Measurements from ENCODE around the gene ENTREP1.
"Not testable (repeated sequence)": the region's sequence is repeated elsewhere in the genome, so short reads cannot be mapped to it uniquely, and the experiment has no call there.

The ENTREP1 gene

DNA sequence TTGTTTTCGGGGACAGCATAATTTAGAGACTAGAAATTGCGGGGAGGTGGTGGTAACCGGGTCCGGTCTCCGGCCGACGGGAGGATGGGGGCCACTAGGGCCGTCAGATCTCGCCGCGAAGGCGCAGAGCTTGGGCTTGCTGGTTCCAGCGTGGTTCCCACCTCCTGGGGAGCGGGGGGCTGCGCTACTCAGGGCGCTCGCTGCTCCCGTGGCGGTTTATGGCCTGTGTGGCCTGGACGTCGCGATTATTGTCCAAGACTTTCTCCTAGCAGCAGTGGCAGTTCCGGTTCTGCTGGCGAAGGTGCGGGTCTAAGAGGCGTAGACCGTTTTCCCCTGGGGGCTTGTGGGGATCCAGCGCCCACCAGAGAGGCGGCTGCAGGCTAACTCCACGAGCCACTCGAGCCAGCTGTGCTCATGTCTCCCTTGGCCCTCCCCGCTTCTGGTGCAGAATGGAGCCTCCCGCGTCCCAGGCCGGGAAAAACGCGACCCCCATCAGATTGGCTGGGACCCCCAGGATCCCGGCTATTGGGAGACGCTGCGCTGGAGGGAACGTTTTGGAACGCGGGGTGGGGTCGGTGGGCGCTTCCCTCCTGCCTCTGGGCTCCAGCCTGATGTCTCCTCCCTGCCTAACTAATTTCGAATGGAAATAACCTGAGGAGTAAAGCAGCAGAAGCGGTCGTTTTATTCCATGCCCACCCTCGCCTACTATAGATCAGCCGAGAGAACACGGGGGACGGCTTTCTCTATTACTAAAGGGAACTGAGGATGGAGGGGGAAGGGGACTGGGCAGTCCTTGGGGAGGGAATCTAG is 87.1 kb downstream of the ENTREP1 start:
- DNase-seq, result no peak

DNA sequence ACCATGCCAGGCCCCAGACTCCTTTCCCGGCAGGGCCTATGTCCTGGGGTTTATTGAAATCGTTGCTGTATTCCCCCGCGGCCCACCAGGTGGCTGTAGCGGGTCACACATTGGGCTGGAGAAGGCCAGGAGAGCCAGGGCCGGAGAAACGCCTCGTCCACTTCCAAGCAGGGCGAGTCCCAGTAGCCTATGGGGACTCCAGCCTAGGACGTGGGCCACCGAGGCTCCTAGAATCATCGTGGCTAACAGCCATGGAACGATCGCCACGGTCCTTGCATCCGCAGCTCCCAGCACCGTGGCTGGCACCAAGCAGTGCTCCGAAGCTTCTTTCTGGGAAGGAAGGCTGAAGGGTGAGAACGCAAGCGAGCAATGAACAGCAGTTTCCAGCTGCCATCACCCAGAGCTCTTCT is 87.7 kb downstream of the ENTREP1 start:
- no peak for DNase-seq

DNA sequence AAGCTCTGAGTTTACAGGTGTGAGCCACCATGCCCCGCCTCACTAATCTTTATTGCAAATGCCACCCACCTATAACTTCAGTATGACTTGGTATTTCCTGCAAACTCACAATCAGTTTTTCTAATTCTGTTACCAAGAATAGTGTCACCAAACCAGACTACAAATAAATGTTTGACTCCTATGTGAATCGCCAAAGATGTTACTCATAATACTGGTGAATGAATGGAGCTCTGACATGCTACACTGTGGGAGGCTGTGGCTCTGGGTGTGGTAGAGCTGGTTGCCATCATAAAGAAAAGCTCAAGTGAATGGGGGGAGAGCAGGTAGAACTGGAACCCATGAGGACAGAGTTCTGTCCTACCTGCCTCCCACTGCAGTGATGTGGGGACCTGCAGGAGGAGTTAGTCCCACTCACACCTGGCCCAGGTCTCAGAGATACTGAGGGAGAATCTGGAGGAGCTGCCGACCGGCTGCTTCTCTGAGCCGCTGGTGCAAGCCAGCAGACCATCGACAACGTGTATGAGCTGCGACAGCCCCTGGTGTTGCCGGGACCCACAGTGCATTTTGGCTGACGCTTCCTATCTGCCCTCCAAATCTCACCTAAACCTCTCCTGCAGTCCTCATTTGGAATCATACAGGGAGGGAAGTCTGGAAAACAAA is 95.7 kb downstream of the ENTREP1 start:
- DNase-seq, result no peak

DNA sequence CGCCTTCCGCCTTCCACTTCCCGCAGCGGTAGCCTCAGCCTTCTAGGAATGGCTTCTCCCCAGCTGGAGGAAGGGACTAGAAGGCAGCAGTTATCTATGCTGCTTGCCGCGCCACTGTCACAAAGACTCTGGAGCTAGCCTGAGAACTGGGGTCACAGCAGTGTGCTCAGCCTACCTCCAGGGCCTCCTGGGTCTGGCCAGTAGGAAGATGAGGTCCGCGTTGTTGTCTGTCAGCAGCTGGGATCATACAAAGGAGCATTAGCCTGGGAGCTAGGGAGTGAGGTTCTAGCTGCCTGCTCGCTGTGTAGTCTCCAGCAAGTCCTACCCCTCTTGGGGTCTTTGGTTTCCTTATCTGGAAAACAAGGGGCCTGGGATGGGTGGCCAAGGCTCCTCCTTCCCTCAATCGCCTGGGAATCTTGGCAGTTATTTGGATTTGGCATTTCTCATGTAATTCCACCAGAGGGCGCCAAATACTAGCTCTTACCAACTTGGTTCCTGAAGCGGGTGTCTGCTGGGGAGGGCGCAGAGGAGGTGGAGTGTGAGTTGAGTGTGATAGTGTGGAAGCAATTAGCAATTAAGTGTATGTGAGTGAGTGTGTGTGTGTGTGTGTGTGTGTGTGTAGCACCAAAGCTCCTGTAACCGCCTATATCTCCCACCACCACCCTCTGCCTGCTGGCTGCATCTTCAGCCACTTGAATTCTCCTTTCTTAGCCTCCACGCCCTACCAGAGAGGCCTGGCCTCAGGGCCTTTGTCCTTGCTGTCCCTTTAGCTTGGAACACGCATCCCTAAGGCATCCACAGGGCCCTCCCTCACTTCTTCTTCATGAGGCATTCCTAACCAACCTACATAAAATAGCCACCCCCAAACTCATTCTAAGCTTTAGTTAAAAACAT is 97.1 kb downstream of the ENTREP1 start:
- peak; percentile 54 for DNase-seq

DNA sequence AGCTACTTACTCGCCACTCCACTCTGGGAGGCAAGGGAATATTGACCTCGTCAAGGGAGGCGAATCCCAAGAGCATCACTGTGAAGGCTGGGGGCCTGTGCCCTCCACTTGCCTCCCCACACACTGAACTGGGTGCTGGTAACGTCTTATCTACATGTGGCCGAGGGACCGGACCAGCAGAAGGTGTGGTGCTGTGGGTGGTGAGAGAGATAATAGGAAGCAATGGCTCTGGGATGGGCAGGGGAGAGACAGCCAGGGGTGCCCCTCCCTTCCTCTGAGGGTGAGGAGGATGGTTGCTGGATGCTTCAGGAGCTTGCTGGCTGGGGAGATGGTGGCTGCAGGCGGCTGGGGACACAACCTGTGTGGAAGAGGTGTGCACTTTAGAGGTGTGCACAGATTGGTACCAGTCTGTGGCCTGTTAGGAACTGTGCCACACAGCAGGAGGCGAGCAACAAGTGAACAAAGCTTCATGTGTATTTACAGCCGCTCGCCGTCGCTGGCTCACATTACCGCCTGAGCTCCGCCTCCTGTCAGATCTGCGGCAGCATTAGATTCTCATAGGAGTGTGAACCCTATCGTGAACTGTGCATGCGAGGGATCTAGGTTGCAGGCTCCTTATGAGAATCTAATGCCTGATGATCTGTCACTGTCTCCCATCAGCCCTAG is 100.3 kb downstream of the ENTREP1 start:
- DNase-seq, result no peak

DNA sequence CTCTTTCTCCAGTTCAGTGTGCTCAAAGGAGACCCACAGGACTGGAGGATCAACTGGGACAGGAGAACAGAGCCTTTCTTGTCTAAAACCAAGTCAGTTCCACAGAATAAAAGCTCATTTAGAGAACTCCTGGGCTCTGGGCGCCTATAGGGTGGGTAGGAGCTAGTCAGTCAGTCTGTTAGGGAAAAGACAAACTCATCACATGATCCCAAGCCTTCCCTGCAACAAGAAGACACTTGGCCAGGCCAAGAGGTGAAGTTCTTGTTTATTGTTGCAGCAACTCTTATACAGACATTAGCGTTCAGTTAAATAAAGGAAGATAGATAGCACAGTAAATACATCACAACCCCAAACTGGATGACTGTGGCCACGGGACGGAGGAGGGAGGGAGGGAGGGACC is 102.3 kb downstream of the ENTREP1 start:
- DNase-seq, result no peak

- no peak for DNase-seq
Observed at GRCh38 chr9:69428017-69428785, 103.2 kb downstream of the ENTREP1 start.

GRCh38 chr9:69429281-69429680 is 104.3 kb downstream of the ENTREP1 start:
- DNase-seq, result no peak

- DNase-seq, result no peak
Observed at GRCh38 chr9:69430206-69430605, 105.2 kb downstream of the ENTREP1 start.

GRCh38 chr9:69431203-69431602 is 106.2 kb downstream of the ENTREP1 start:
- no peak for DNase-seq

- no peak for DNase-seq
Observed at GRCh38 chr9:69431777-69432176, 106.8 kb downstream of the ENTREP1 start.

GRCh38 chr9:69432623-69433022 is 107.6 kb downstream of the ENTREP1 start:
- DNase-seq, result no peak

GRCh38 chr9:69433392-69433791 is 108.4 kb downstream of the ENTREP1 start:
- DNase-seq, result no peak

GRCh38 chr9:69433968-69434367 is 109.0 kb downstream of the ENTREP1 start:
- DNase-seq, result no peak

- not testable (repeated sequence) for DNase-seq
Observed at GRCh38 chr9:69439654-69440053, 114.6 kb downstream of the ENTREP1 start.

GRCh38 chr9:69440254-69440955 is 115.4 kb downstream of the ENTREP1 start:
- DNase-seq, result not testable (repeated sequence)

Data from DMS79 treated with DMSO at 0.1 percent for 48 hours (cell line).